Measurements from ENCODE around the gene GRIN2A.

DNA sequence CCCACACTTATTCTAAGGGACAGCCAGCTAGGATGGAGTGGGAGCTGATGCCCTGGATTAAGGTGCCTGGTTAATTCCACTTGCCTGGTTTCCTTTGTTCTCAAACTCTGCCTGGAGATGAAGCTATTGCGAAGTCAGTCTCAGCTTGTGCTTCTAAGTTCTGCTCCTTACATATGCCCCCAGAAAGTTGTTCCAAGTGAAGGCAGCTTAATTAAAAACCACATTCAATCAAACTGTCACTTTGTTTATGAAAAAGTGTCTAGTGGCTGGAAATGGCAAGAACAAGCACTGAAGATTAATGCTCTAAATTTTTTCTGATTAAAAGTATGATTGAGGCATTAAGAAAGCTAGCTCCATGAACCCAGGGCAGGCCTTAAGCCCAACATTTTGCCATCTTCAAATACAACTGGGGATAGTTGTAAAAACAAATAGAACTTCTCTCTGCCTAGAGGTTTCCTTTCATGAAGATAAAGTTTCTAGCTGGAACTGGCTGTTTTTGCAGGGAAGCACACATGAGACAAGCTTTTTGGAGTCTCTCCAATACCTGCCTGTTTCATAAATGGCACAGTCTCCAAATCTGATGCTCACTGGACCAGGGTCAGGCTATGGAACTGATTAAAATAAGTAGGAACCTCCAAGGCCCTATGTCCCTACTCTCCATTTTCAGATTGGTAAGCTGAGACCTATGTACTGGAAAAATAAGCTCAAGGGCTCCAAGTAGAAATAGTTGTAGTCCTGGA, 100.9 kb downstream of the GRIN2A start:
- no peak for TF ChIP-seq CTCF (IDR thresholded peaks at IDR 0.05)
- TF ChIP-seq EZH2 (IDR thresholded peaks at IDR 0.05; ENCODE audit: borderline replicate concordance, insufficient read depth, low read depth, low read length, poor library complexity, severe bottlenecking): no peak
